Measurements from ENCODE around the gene TTLL8. TPM values are rescaled to one million over a fixed set of nuclear protein-coding genes. Genes with fewer than 3 reads are reported as not detected.
A peak's percentile ranks its signal among the peaks of the same experiment; 100 is the strongest.

Gene TTLL8
- total RNA-seq, 4 donors from 2014 or later = not detected

DNA sequence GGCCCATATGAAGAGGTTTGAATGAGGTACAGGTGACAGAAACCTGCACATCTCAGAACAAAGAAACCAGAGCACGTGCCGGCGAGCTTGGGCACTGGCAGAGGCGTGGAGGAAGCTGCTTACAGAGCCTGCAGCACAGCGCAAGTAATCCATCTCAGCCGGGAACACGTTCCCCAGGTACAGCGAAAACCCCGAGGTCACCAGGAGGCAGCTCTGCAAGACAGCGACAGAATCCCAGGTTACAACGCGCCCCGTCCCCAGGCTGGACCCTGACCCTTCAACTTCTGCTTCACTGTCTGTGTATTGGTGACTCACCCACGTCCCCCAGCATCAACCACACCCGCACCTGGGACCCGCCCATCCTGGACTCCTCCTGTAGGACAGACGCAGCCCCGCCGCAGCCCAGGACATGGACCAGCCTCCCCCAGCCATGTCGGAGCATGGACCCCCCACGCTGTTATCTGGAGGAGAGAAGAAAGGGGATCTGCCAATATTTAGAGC, 24.9 kb upstream of the TTLL8 start:
- Histone ChIP-seq H3K4me1 (peaks cover 4 to 29% (median 7%) of the 10 kb centered on the region in 3 donors), H3K36me3 (no peaks in the 10 kb centered on the region), H3K27ac (peak overlapping the region in 1 of 4 donors; percentile 9), H3K9me3 (no peaks in the 10 kb centered on the region), H3K27me3 (peaks cover 0 to 45% (median 0%) of the 10 kb centered on the region in 4 donors), H3K4me3 (no peak overlapping the region)
- intact Hi-C loops (cut with DNase I) = no loop called here
- DNase-seq = no peak
- TF ChIP-seq, protein P1, sequence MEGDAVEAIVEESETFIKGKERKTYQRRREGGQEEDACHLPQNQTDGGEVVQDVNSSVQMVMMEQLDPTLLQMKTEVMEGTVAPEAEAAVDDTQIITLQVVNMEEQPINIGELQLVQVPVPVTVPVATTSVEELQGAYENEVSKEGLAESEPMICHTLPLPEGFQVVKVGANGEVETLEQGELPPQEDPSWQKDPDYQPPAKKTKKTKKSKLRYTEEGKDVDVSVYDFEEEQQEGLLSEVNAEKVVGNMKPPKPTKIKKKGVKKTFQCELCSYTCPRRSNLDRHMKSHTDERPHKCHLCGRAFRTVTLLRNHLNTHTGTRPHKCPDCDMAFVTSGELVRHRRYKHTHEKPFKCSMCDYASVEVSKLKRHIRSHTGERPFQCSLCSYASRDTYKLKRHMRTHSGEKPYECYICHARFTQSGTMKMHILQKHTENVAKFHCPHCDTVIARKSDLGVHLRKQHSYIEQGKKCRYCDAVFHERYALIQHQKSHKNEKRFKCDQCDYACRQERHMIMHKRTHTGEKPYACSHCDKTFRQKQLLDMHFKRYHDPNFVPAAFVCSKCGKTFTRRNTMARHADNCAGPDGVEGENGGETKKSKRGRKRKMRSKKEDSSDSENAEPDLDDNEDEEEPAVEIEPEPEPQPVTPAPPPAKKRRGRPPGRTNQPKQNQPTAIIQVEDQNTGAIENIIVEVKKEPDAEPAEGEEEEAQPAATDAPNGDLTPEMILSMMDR (IDR thresholded peaks at IDR 0.05) = no peak
- no peak for TF ChIP-seq POLR2A (IDR thresholded peaks at IDR 0.05)
- whole genome bisulfite sequencing, 2 donors = 40 to 54% methylated on average over 3 to 13 of the region's 21 CpGs

GRCh38 chr22:50082197-50082715, 24.2 kb upstream of the TTLL8 start:
- 66 to 68% methylated on average over 13 to 15 of the region's 18 CpGs for WGBS, 2 donors
- Histone ChIP-seq H3K36me3 (no peaks in the 10 kb centered on the region), H3K27ac (peak overlapping the region in 1 of 4 donors; percentile 9), H3K4me3 (no peak overlapping the region), H3K27me3 (peaks cover 0 to 45% (median 0%) of the 10 kb centered on the region in 4 donors), H3K9me3 (no peaks in the 10 kb centered on the region), H3K4me1 (peaks cover 4 to 29% (median 7%) of the 10 kb centered on the region in 3 donors)
- DNase-seq = no peak
- intact Hi-C loops (cut with DNase I) = no loop called here
- TF ChIP-seq, protein P1 (IDR thresholded peaks at IDR 0.05) = no peak
- no peak for TF ChIP-seq POLR2A (IDR thresholded peaks at IDR 0.05)

- WGBS, 2 donors = 88% methylated on average over 11 to 24 of the region's 27 CpGs
- no peak overlapping the region for H3K4me3 ChIP-seq
- H3K36me3 ChIP-seq = no peaks in the 10 kb centered on the region
- H3K27ac ChIP-seq = no peak overlapping the region
- no peaks in the 10 kb centered on the region for H3K9me3 ChIP-seq
- DNase-seq = no peak
- H3K4me1 ChIP-seq = peaks cover 4 to 29% (median 7%) of the 10 kb centered on the region in 3 donors
- peaks cover 0 to 45% (median 0%) of the 10 kb centered on the region in 4 donors for H3K27me3 ChIP-seq
- TF ChIP-seq, protein P1 (IDR thresholded peaks at IDR 0.05) = no peak
- TF ChIP-seq POLR2A (IDR thresholded peaks at IDR 0.05) = no peak
- intact Hi-C loops (cut with DNase I) = no loop called here
These were observed 23.5 kb upstream of the TTLL8 start for GRCh38 chr22:50081426-50082196.

DNA sequence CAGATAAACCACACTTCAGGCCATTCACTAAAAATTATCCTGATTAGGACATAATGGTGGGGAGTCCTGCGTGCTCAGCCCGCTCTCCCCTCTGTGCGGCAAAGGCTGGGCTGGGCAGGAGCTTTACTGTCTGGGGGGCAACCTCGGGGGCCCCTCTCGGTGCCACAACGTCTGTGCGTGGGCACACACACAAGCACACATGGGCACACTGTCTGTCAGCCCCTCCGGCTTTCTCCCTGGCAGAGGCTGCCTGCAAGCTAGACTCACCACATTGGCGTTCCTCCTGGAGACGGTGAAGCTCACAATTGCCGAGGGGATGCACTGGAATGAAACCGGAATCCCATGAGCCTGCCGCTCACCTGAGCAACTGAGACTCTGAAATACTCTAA, 22.0 kb upstream of the TTLL8 start:
- H3K4me3 ChIP-seq = no peak overlapping the region
- no peaks in the 10 kb centered on the region for H3K36me3 ChIP-seq
- peaks cover 4 to 35% (median 7%) of the 10 kb centered on the region in 3 donors for H3K4me1 ChIP-seq
- H3K27ac ChIP-seq = no peak overlapping the region
- intact Hi-C loops (cut with DNase I) = no loop called here
- WGBS, 2 donors = 85 to 87% methylated on average over 6 to 10 of the region's 13 CpGs
- H3K9me3 ChIP-seq = no peaks in the 10 kb centered on the region
- H3K27me3 ChIP-seq = peaks cover 0 to 53% (median 0%) of the 10 kb centered on the region in 4 donors
- no peak for DNase-seq
- TF ChIP-seq POLR2A (IDR thresholded peaks at IDR 0.05) = no peak
- TF ChIP-seq, protein P1 (IDR thresholded peaks at IDR 0.05) = no peak

GRCh38 chr22:50078761-50079160, 20.7 kb upstream of the TTLL8 start:
- Histone ChIP-seq H3K27me3 (peaks cover 0 to 44% (median 0%) of the 10 kb centered on the region in 4 donors), H3K9me3 (no peaks in the 10 kb centered on the region), H3K27ac (peak overlapping the region in 2 of 4 donors; percentile 59 to 64), H3K4me3 (no peak overlapping the region), H3K4me1 (peaks cover 4 to 41% (median 5%) of the 10 kb centered on the region in 3 donors), H3K36me3 (no peaks in the 10 kb centered on the region)
- intact Hi-C loops (cut with DNase I) = no loop called here
- 57 to 73% methylated on average over 9 of the region's 9 CpGs for WGBS, 2 donors
- TF ChIP-seq, protein P1 (IDR thresholded peaks at IDR 0.05) = no peak
- no peak for TF ChIP-seq POLR2A (IDR thresholded peaks at IDR 0.05)
- no peak for DNase-seq
